Gastrocnemius medialis (tissue), 4 donors: ENCODE results near the gene ACSF2.

ENCODE experiments used
- POLR2A ChIP-seq, 2 donors: fragments of 450-650 bp; IDR thresholded peaks; one replicate each; pipeline ENCODE4 v1.6.1; 2017; ENCODE audit warnings: antibody characterized with exemption in 2 of 2, mild to moderate bottlenecking in 2 of 2, moderate library complexity in 2 of 2
- TF ChIP-seq, protein P1 (sequence below), 5 experiments: fragments of 450-650 bp in 3 of 5; fragments of 200-600 bp in 2 of 5; sonication (generic) in 2 of 5; IDR thresholded peaks in 4 of 5; conservative IDR thresholded peaks in 1 of 5; 1 replicate in 4 of 5; 2 replicates in 1 of 5; pipeline ENCODE4 v1.5.1; 2016 to 2019; ENCODE audit warnings: antibody characterized with exemption in 5 of 5, mild to moderate bottlenecking in 3 of 5, moderate library complexity in 3 of 5

DNA sequence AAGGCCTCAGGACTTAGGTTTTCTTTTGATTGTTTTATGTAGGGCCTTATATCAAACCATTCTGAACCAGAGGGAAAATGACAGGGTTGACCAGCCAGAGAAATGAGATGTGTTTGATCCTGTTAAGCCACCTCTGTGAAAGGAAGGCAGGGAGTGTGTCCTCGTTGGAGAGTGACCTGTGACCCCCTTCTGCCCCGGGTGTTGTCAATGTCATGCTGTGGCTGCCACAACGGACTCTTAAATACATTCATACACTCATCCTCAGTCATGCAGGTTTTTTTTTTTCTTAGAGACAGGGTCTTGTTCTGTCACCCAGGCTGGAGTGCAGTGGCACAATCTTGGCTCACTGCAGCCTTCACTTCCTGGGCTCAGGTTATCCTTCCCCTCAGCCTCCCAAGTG lies 88.4 kb downstream of the ACSF2 start:
- TF ChIP-seq, protein P1, sequence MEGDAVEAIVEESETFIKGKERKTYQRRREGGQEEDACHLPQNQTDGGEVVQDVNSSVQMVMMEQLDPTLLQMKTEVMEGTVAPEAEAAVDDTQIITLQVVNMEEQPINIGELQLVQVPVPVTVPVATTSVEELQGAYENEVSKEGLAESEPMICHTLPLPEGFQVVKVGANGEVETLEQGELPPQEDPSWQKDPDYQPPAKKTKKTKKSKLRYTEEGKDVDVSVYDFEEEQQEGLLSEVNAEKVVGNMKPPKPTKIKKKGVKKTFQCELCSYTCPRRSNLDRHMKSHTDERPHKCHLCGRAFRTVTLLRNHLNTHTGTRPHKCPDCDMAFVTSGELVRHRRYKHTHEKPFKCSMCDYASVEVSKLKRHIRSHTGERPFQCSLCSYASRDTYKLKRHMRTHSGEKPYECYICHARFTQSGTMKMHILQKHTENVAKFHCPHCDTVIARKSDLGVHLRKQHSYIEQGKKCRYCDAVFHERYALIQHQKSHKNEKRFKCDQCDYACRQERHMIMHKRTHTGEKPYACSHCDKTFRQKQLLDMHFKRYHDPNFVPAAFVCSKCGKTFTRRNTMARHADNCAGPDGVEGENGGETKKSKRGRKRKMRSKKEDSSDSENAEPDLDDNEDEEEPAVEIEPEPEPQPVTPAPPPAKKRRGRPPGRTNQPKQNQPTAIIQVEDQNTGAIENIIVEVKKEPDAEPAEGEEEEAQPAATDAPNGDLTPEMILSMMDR (IDR thresholded peaks at IDR 0.05 in 4 of 5, conservative IDR thresholded peaks at IDR 0.05 in 1 of 5) = no peak
- TF ChIP-seq POLR2A (IDR thresholded peaks at IDR 0.05) = no peak
